Testis (tissue), 2 donors: Measurements from ENCODE around the gene HSPBP1.

Source experiments
- CTCF ChIP-seq, 3 experiments: fragments of 450-650 bp in 2 of 3; fragments of 200-600 bp in 1 of 3; sonication (generic) in 1 of 3; IDR thresholded peaks; one replicate each; pipeline ENCODE4 v1.5.1; 2016 to 2019; ENCODE audit warnings: antibody characterized with exemption in 3 of 3, mild to moderate bottlenecking in 2 of 3, moderate library complexity in 1 of 3
- POLR2A ChIP-seq: fragments of 450-650 bp; IDR thresholded peaks from one replicate; pipeline ENCODE4 v1.6.1; 2017; ENCODE audit warnings: antibody characterized with exemption, mild to moderate bottlenecking, moderate library complexity

DNA sequence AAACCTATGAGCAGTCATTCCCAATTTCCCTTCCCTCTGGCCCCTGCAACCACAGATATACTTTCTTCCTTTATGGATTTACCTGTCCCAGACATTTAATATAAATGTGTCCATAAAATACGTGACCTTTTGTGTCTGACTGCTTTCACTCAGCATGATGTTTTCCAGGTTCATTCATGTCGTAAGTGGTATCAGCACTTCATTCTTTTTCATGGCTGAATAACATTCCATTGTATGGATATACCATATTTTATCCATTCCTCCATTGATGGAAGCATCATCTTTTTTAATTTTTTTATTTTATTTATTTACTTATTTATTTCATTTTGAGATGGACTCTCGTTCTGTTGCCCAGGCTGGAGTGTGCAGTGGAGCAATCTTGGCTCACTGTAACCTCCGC is 13.1 kb downstream of the HSPBP1 start:
- TF ChIP-seq CTCF (IDR thresholded peaks at IDR 0.05) (no peak), POLR2A (no peak)
